GM18907 (cell line): ENCODE measurements around the gene SLC25A28.
"Not testable (repeated sequence)": the region's sequence is repeated elsewhere in the genome, so short reads cannot be mapped to it uniquely, and the experiment has no call there.

ENCODE experiments used
- ATAC-seq: cut with Tn5 transposase; IDR thresholded peaks from one replicate; pipeline ENCODE4 v1.9.1; 2021; ENCODE audit warnings: mild to moderate bottlenecking, moderate library complexity; ENCODE audit not compliant: unreplicated experiment

The SLC25A28 gene

GRCh38 chr10:99629625-99629978, 9.4 kb upstream of the SLC25A28 start:
- no peak for ATAC-seq

GRCh38 chr10:99628923-99629624, 8.8 kb upstream of the SLC25A28 start:
- no peak for ATAC-seq

GRCh38 chr10:99625124-99625523, 4.9 kb upstream of the SLC25A28 start:
- ATAC-seq = not testable (repeated sequence)

GRCh38 chr10:99623919-99624318, 3.7 kb upstream of the SLC25A28 start:
- ATAC-seq = no peak

GRCh38 chr10:99621454-99622251, 1.4 kb upstream of the SLC25A28 start:
- ATAC-seq = no peak

- peak; percentile 91 for ATAC-seq
These were observed 643 bp upstream of the SLC25A28 start for GRCh38 chr10:99620711-99621453.

- ATAC-seq = no peak
These were observed 994 bp downstream of the SLC25A28 start for GRCh38 chr10:99619090-99619800.

- no peak for ATAC-seq
These were observed 2.5 kb downstream of the SLC25A28 start for GRCh38 chr10:99617696-99618095.

- ATAC-seq = no peak
These were observed 4.8 kb downstream of the SLC25A28 start for GRCh38 chr10:99615426-99615825.

GRCh38 chr10:99612167-99612831, 7.9 kb downstream of the SLC25A28 start:
- ATAC-seq = no peak

- no peak for ATAC-seq
These were observed 8.9 kb downstream of the SLC25A28 start for GRCh38 chr10:99611326-99611725.

- ATAC-seq = no peak
These were observed 10.0 kb downstream of the SLC25A28 start for GRCh38 chr10:99610221-99610620.

GRCh38 chr10:99609186-99609585, 11.1 kb downstream of the SLC25A28 start:
- ATAC-seq = no peak

- ATAC-seq = no peak
These were observed 14.9 kb downstream of the SLC25A28 start for GRCh38 chr10:99605351-99605750.

GRCh38 chr10:99604862-99605261, 15.4 kb downstream of the SLC25A28 start:
- no peak for ATAC-seq

GRCh38 chr10:99598781-99599509, 21.3 kb downstream of the SLC25A28 start:
- ATAC-seq = no peak

- no peak for ATAC-seq
These were observed 22.2 kb downstream of the SLC25A28 start for GRCh38 chr10:99598011-99598410.

GRCh38 chr10:99596708-99597107, 23.5 kb downstream of the SLC25A28 start:
- ATAC-seq = not testable (repeated sequence)

- ATAC-seq = no peak
These were observed 24.3 kb downstream of the SLC25A28 start for GRCh38 chr10:99595770-99596465.
